ENCODE data around the gene CCDC169. TPM values are rescaled to one million over a fixed set of nuclear protein-coding genes. Genes with fewer than 3 reads are reported as not detected.

CCDC169 gene
- total and polyA plus RNA-seq, 4 donors: 2.1 TPM; not detected in 3

DNA sequence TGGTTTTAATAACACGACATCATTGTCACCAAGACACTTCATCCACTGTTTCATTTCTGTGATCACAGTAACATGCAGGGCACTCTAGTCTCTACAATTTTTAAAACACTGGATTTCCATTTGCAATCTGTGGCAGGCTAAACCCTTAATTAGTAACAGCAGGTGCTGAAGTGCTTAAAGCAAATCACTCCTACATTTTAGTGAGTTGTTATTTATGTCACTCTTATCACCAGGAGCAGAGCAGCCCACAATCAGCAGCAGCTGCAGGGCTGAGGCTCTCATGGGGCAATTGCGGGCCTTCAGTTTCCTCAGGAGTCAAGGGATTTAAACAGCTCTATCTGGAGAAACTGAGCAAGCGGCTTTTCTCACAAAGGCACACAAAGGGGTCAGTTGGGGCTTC lies 84.8 kb downstream of the CCDC169 start:
- 71% methylated on average over 3 of the region's 3 CpGs for WGBS
- Histone ChIP-seq H3K4me1 (ENCODE audit: control insufficient read depth in 4 of 4, insufficient read depth in 4 of 4, low read length in 3 of 4) (no peaks in the 10 kb centered on the region), H3K9me3 (ENCODE audit: control insufficient read depth in 4 of 4, low read length in 3 of 4) (peaks cover 0 to 3% (median 0%) of the 10 kb centered on the region in 4 donors), H3K36me3 (ENCODE audit: control insufficient read depth in 4 of 4, insufficient read depth in 3 of 4, low read depth in 1 of 4, low read length in 3 of 4) (no peaks in the 10 kb centered on the region), H3K9ac (ENCODE audit: low read depth in 1 of 2, low read length in 2 of 2) (no peak overlapping the region), H3K27ac (ENCODE audit: low read depth in 1 of 2, low read length in 2 of 2) (no peak overlapping the region), H3K4me3 (ENCODE audit: low read depth in 1 of 3, low read length in 3 of 3) (no peak overlapping the region), H3K27me3 (ENCODE audit: control insufficient read depth in 4 of 4, insufficient read depth in 4 of 4, low read length in 3 of 4) (no peaks in the 10 kb centered on the region)
- no peak for TF ChIP-seq FOXA2 (IDR thresholded peaks at IDR 0.05)
- TF ChIP-seq JUND (IDR thresholded peaks at IDR 0.05): no peak
- TF ChIP-seq RAD21 (IDR thresholded peaks at IDR 0.05): no peak
- no peak for TF ChIP-seq EGR1 (IDR thresholded peaks at IDR 0.05; ENCODE audit: low read depth in 2 of 2)
- TF ChIP-seq FOXA1 (IDR thresholded peaks at IDR 0.05): no peak
- no peak for TF ChIP-seq ZBTB33 (IDR thresholded peaks at IDR 0.05)
- TF ChIP-seq, protein P1, sequence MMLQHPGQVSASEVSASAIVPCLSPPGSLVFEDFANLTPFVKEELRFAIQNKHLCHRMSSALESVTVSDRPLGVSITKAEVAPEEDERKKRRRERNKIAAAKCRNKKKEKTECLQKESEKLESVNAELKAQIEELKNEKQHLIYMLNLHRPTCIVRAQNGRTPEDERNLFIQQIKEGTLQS (IDR thresholded peaks at IDR 0.05): no peak
- TF ChIP-seq TAF1 (conservative IDR thresholded peaks at IDR 0.05): no peak
- TF ChIP-seq YY1 (IDR thresholded peaks at IDR 0.05): no peak
- TF ChIP-seq NR2F2 (IDR thresholded peaks at IDR 0.05): no peak
- no peak for TF ChIP-seq RXRA (IDR thresholded peaks at IDR 0.05)
- TF ChIP-seq SP1 (IDR thresholded peaks at IDR 0.05): no peak
- no peak for TF ChIP-seq MAX (IDR thresholded peaks at IDR 0.05)
- no peak for TF ChIP-seq HNF4A (conservative IDR thresholded peaks at IDR 0.05)
- TF ChIP-seq, protein P2, sequence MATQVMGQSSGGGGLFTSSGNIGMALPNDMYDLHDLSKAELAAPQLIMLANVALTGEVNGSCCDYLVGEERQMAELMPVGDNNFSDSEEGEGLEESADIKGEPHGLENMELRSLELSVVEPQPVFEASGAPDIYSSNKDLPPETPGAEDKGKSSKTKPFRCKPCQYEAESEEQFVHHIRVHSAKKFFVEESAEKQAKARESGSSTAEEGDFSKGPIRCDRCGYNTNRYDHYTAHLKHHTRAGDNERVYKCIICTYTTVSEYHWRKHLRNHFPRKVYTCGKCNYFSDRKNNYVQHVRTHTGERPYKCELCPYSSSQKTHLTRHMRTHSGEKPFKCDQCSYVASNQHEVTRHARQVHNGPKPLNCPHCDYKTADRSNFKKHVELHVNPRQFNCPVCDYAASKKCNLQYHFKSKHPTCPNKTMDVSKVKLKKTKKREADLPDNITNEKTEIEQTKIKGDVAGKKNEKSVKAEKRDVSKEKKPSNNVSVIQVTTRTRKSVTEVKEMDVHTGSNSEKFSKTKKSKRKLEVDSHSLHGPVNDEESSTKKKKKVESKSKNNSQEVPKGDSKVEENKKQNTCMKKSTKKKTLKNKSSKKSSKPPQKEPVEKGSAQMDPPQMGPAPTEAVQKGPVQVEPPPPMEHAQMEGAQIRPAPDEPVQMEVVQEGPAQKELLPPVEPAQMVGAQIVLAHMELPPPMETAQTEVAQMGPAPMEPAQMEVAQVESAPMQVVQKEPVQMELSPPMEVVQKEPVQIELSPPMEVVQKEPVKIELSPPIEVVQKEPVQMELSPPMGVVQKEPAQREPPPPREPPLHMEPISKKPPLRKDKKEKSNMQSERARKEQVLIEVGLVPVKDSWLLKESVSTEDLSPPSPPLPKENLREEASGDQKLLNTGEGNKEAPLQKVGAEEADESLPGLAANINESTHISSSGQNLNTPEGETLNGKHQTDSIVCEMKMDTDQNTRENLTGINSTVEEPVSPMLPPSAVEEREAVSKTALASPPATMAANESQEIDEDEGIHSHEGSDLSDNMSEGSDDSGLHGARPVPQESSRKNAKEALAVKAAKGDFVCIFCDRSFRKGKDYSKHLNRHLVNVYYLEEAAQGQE (IDR thresholded peaks at IDR 0.05): no peak
- TF ChIP-seq, protein P3, sequence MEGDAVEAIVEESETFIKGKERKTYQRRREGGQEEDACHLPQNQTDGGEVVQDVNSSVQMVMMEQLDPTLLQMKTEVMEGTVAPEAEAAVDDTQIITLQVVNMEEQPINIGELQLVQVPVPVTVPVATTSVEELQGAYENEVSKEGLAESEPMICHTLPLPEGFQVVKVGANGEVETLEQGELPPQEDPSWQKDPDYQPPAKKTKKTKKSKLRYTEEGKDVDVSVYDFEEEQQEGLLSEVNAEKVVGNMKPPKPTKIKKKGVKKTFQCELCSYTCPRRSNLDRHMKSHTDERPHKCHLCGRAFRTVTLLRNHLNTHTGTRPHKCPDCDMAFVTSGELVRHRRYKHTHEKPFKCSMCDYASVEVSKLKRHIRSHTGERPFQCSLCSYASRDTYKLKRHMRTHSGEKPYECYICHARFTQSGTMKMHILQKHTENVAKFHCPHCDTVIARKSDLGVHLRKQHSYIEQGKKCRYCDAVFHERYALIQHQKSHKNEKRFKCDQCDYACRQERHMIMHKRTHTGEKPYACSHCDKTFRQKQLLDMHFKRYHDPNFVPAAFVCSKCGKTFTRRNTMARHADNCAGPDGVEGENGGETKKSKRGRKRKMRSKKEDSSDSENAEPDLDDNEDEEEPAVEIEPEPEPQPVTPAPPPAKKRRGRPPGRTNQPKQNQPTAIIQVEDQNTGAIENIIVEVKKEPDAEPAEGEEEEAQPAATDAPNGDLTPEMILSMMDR (IDR thresholded peaks at IDR 0.05; ENCODE audit: low read depth, low read length, missing input control): no peak
- TF ChIP-seq HNF4G (IDR thresholded peaks at IDR 0.05): no peak
- no peak for TF ChIP-seq GABPA (IDR thresholded peaks at IDR 0.05 in 1 of 2, conservative IDR thresholded peaks at IDR 0.05 in 1 of 2)
- no peak for DNase-seq (ENCODE audit: low spot score)

Measured in liver (tissue), 9 donors.